ENCODE data around the gene CORO6.

CORO6 gene

GRCh38 chr17:29567554-29568330, 55.0 kb downstream of the CORO6 start:
- peak; percentile 88 for DNase-seq (ENCODE audit: extremely low read depth, insufficient read length)
- peak overlapping the region; percentile 72 for H3K4me3 ChIP-seq (replicated peaks; ENCODE audit: low read depth, low read length)
- peak; percentile 68 for TF ChIP-seq CTCF (IDR thresholded peaks at IDR 0.05; ENCODE audit: insufficient read depth, low read length, poor library complexity, severe bottlenecking)
- no peaks in the 10 kb centered on the region for H3K27me3 ChIP-seq (replicated peaks; ENCODE audit: control insufficient read depth, insufficient read depth, low read length)
- peaks cover 2% of the 10 kb centered on the region for H3K36me3 ChIP-seq (ENCODE audit: control insufficient read depth, insufficient read depth, low read length)

- Histone ChIP-seq H3K27me3 (replicated peaks; ENCODE audit: control insufficient read depth, insufficient read depth, low read length) (no peaks in the 10 kb centered on the region), H3K36me3 (ENCODE audit: control insufficient read depth, insufficient read depth, low read length) (peaks cover 3% of the 10 kb centered on the region), H3K4me3 (replicated peaks; ENCODE audit: low read depth, low read length) (peak overlapping the region; percentile 72)
- no peak for TF ChIP-seq CTCF (IDR thresholded peaks at IDR 0.05; ENCODE audit: insufficient read depth, low read length, poor library complexity, severe bottlenecking)
- no peak for DNase-seq (ENCODE audit: extremely low read depth, insufficient read length)
Observed at GRCh38 chr17:29567304-29567553, 55.5 kb downstream of the CORO6 start.

- no peak for TF ChIP-seq CTCF (IDR thresholded peaks at IDR 0.05; ENCODE audit: insufficient read depth, low read length, poor library complexity, severe bottlenecking)
- peak; percentile 80 for DNase-seq (ENCODE audit: extremely low read depth, insufficient read length)
- no peaks in the 10 kb centered on the region for H3K27me3 ChIP-seq (replicated peaks; ENCODE audit: control insufficient read depth, insufficient read depth, low read length)
- H3K36me3 ChIP-seq (ENCODE audit: control insufficient read depth, insufficient read depth, low read length): peaks cover 7% of the 10 kb centered on the region
- H3K4me3 ChIP-seq (replicated peaks; ENCODE audit: low read depth, low read length): peak within 1 kb of the TSS; percentile 72
Observed at GRCh38 chr17:29566473-29567303, 56.0 kb downstream of the CORO6 start, which contains the start of gene ABHD15. Gene ABHD15 (minus strand): TSS chr17:29567037. CDS start chr17:29566966, 71 bp downstream.

- DNase-seq (ENCODE audit: extremely low read depth, insufficient read length): peak; percentile 83
- TF ChIP-seq CTCF (IDR thresholded peaks at IDR 0.05; ENCODE audit: insufficient read depth, low read length, poor library complexity, severe bottlenecking): peak; percentile 44
- Histone ChIP-seq H3K27me3 (replicated peaks; ENCODE audit: control insufficient read depth, insufficient read depth, low read length) (no peaks in the 10 kb centered on the region), H3K36me3 (ENCODE audit: control insufficient read depth, insufficient read depth, low read length) (peaks cover 7% of the 10 kb centered on the region), H3K4me3 (replicated peaks; ENCODE audit: low read depth, low read length) (peak overlapping the region; percentile 72)
Observed at GRCh38 chr17:29565643-29566472, 56.9 kb downstream of the CORO6 start.

All from GM06990 (cell line).